Stimulated activated naive CD8-positive, alpha-beta T cell treated with anti-CD3 and anti-CD28 coated beads, Interleukin-15, Interleukin-2, amounts not matched to agents 100 ng/mL and 50 ng/mL, for 24 hours (primary cell): ENCODE results near the gene SH3RF1.

ENCODE experiments used
- H3K27ac Mint-ChIP-seq: one replicate; pipeline ENCODE4 v1.8.0; 2021; ENCODE audit warnings: mild to moderate bottlenecking, mixed read lengths
- H3K27me3 Mint-ChIP-seq: one replicate; pipeline ENCODE4 v1.8.0; 2021; ENCODE audit warnings: mixed read lengths
- H3K36me3 Mint-ChIP-seq: one replicate; pipeline ENCODE4 v1.8.0; 2021; ENCODE audit warnings: low read depth, mixed read lengths
- H3K4me1 Mint-ChIP-seq: one replicate; pipeline ENCODE4 v1.8.0; 2021; ENCODE audit warnings: low read depth, mixed read lengths
- H3K4me3 Mint-ChIP-seq: one replicate; pipeline ENCODE4 v1.8.0; 2021; ENCODE audit warnings: mild to moderate bottlenecking, mixed read lengths
- H3K9me3 Mint-ChIP-seq: one replicate; pipeline ENCODE4 v1.8.0; 2021; ENCODE audit warnings: mixed read lengths

SH3RF1 gene

DNA sequence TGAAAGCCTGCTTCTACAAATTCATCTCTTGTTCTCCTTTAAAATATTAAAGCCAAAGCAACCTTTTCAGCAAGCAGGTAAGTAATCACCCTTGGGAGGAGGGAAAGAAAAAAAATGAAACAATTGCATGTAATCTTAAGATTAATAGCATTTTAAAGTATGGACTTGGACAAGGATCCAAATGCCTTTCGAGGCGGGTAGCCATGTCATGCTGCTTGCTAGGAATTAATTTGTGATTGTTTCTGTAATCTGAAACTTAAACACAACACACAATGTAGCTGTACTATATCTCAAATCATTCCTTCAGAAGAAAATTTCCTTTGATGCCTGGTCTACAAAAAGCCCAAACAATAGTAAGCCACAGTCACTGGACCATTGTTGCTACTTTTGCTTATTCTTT is 148.3 kb downstream of the SH3RF1 start:
- H3K9me3 Mint-ChIP-seq: no peaks in the 10 kb centered on the region
- H3K36me3 Mint-ChIP-seq: no peaks in the 10 kb centered on the region
- no peaks in the 10 kb centered on the region for H3K4me1 Mint-ChIP-seq
- H3K27ac Mint-ChIP-seq: no peak overlapping the region
- H3K27me3 Mint-ChIP-seq: no peaks in the 10 kb centered on the region
- no peak overlapping the region for H3K4me3 Mint-ChIP-seq

DNA sequence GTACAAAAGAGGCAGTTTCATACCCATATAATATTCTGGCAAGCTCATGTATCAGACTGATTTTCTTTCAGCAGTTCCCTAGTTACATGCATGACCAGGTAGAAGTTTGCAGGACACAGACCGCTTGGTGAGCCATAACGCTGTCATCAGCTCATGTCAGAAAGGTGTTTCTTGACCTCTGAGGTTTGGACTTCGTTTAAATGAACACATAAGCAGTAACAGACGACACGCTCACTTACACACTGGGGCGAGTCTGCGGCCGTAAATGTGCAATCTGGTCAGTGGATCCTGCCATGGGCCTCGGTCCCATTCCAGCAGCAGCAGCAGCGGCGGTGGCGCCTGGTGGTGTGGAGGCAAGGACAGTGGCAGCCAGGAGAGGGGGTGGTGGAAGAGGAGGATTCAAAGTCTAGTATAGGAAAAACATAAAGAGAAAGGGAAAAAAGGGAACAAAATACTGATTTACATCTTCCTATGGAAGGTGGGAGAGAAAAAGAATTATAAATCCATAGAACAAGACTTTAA is 148.8 kb downstream of the SH3RF1 start:
- H3K4me1 Mint-ChIP-seq: no peaks in the 10 kb centered on the region
- no peak overlapping the region for H3K27ac Mint-ChIP-seq
- no peaks in the 10 kb centered on the region for H3K27me3 Mint-ChIP-seq
- no peaks in the 10 kb centered on the region for H3K36me3 Mint-ChIP-seq
- H3K9me3 Mint-ChIP-seq: no peaks in the 10 kb centered on the region
- H3K4me3 Mint-ChIP-seq: no peak overlapping the region

DNA sequence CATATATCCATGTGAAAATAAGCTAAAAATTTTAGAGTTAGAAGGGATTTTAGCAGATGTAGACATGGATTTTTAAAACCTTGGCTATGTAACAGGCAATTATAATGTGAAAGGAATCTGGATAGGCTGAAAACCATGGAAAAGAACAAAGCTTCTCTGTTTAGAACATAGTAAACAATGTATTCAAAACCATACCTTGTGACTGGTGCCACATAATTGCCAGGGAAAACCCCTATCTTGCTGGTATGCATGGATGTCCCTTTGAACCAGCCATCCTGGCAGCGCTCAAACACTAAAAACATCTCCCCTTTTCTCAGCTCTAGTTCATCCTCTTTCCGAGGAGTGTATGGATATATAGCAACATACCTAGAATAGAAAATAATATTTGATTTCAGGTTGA is 150.1 kb downstream of the SH3RF1 start:
- H3K36me3 Mint-ChIP-seq: no peaks in the 10 kb centered on the region
- no peak overlapping the region for H3K4me3 Mint-ChIP-seq
- no peaks in the 10 kb centered on the region for H3K27me3 Mint-ChIP-seq
- no peak overlapping the region for H3K27ac Mint-ChIP-seq
- no peaks in the 10 kb centered on the region for H3K4me1 Mint-ChIP-seq
- H3K9me3 Mint-ChIP-seq: no peaks in the 10 kb centered on the region

GRCh38 chr4:169119536-169119935 is 151.2 kb downstream of the SH3RF1 start:
- no peaks in the 10 kb centered on the region for H3K27me3 Mint-ChIP-seq
- H3K36me3 Mint-ChIP-seq: no peaks in the 10 kb centered on the region
- H3K4me3 Mint-ChIP-seq: no peak overlapping the region
- no peaks in the 10 kb centered on the region for H3K4me1 Mint-ChIP-seq
- H3K27ac Mint-ChIP-seq: no peak overlapping the region
- H3K9me3 Mint-ChIP-seq: no peaks in the 10 kb centered on the region

DNA sequence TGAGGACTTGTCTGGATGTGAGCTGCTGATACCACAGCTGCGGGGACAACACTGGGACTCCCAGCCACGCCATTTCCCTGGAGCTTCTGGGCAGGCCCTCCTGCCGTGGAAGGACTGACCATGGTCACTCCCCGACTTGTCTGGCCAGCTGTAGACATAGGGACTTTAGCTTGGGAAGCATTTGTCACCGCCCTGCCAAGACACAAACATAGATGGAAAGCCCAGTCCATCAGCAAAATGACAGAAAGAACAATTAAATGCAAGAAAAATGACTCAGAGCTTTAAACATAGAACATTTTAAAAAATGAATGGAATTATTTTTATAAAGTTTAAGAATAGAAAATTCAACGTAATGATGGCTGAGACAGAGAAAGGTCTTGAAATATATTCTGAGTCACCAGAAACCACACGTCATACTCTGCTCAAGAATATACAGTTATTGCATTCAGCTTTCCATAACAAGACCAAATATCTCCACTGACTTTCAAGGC is 153.1 kb downstream of the SH3RF1 start:
- H3K27ac Mint-ChIP-seq: no peak overlapping the region

GRCh38 chr4:169116270-169116901 is 154.4 kb downstream of the SH3RF1 start:
- H3K9me3 Mint-ChIP-seq: no peaks in the 10 kb centered on the region
- no peaks in the 10 kb centered on the region for H3K27me3 Mint-ChIP-seq
- H3K4me1 Mint-ChIP-seq: no peaks in the 10 kb centered on the region
- no peak overlapping the region for H3K27ac Mint-ChIP-seq
- H3K36me3 Mint-ChIP-seq: no peaks in the 10 kb centered on the region
- no peak overlapping the region for H3K4me3 Mint-ChIP-seq

More for the DNA sequence above, 153.1 kb downstream of the SH3RF1 start:
- no peaks in the 10 kb centered on the region for H3K36me3 Mint-ChIP-seq
- H3K9me3 Mint-ChIP-seq: no peaks in the 10 kb centered on the region
- H3K27me3 Mint-ChIP-seq: no peaks in the 10 kb centered on the region
- H3K4me1 Mint-ChIP-seq: no peaks in the 10 kb centered on the region
- no peak overlapping the region for H3K4me3 Mint-ChIP-seq

DNA sequence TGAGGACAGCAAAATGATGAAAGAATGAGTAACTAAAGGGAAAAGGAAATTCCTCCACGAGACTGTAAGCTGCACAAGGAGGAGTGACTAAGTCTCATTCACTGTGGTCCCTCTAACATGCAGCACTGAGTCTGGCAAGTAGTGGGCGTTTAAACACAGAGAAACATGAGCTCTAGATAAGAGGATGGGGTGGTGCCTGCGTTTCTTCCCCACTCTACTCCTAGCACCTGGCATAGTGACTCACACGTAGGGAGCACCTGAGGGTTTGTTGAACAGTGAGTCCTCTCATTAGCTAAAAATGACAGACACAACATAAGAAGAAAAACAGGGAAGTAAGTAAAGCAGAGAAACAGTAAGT is 154.9 kb downstream of the SH3RF1 start:
- H3K27me3 Mint-ChIP-seq: no peaks in the 10 kb centered on the region
- H3K4me3 Mint-ChIP-seq: no peak overlapping the region
- H3K9me3 Mint-ChIP-seq: no peaks in the 10 kb centered on the region
- no peaks in the 10 kb centered on the region for H3K4me1 Mint-ChIP-seq
- H3K36me3 Mint-ChIP-seq: no peaks in the 10 kb centered on the region
- no peak overlapping the region for H3K27ac Mint-ChIP-seq

- Mint-ChIP-seq H3K4me3 (no peak overlapping the region), H3K36me3 (no peaks in the 10 kb centered on the region), H3K4me1 (no peaks in the 10 kb centered on the region), H3K27ac (no peak overlapping the region), H3K27me3 (no peaks in the 10 kb centered on the region), H3K9me3 (no peaks in the 10 kb centered on the region)
Observed at GRCh38 chr4:169115144-169115896, 155.4 kb downstream of the SH3RF1 start.

GRCh38 chr4:169114341-169114974 is 156.3 kb downstream of the SH3RF1 start:
- no peak overlapping the region for H3K27ac Mint-ChIP-seq
- no peak overlapping the region for H3K4me3 Mint-ChIP-seq
- H3K36me3 Mint-ChIP-seq: no peaks in the 10 kb centered on the region
- no peaks in the 10 kb centered on the region for H3K4me1 Mint-ChIP-seq
- H3K27me3 Mint-ChIP-seq: no peaks in the 10 kb centered on the region
- H3K9me3 Mint-ChIP-seq: no peaks in the 10 kb centered on the region

DNA sequence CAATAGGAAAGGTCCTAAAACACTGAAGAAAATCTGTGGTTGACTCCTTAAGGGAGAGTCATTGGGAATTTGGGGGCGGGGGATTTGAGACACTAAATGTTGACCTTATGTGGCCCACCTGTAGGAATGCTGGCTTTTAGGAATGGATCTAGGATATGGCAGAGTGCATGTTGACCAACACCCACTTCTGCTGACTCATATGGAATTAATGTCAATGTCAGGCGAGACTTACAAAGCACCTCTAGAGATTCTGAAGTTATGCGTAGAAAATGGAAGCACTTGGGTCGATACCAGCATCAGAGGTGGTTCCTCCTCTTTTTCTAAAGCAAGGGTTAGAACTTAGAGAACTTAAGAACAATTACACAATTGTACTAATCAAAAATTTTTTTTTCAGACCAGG is 160.1 kb downstream of the SH3RF1 start:
- Mint-ChIP-seq H3K4me1 (no peaks in the 10 kb centered on the region), H3K9me3 (no peaks in the 10 kb centered on the region), H3K36me3 (no peaks in the 10 kb centered on the region), H3K4me3 (no peak overlapping the region), H3K27me3 (no peaks in the 10 kb centered on the region), H3K27ac (no peak overlapping the region)

- no peaks in the 10 kb centered on the region for H3K4me1 Mint-ChIP-seq
- peaks cover 3% of the 10 kb centered on the region for H3K27me3 Mint-ChIP-seq
- no peak overlapping the region for H3K4me3 Mint-ChIP-seq
- H3K27ac Mint-ChIP-seq: no peak overlapping the region
- no peaks in the 10 kb centered on the region for H3K9me3 Mint-ChIP-seq
- H3K36me3 Mint-ChIP-seq: no peaks in the 10 kb centered on the region
Observed at GRCh38 chr4:169109035-169109675, 161.6 kb downstream of the SH3RF1 start.

GRCh38 chr4:169108303-169108702 is 162.5 kb downstream of the SH3RF1 start:
- Mint-ChIP-seq H3K36me3 (no peaks in the 10 kb centered on the region), H3K4me1 (no peaks in the 10 kb centered on the region), H3K27ac (no peak overlapping the region), H3K27me3 (peaks cover 6% of the 10 kb centered on the region), H3K4me3 (no peak overlapping the region), H3K9me3 (no peaks in the 10 kb centered on the region)

DNA sequence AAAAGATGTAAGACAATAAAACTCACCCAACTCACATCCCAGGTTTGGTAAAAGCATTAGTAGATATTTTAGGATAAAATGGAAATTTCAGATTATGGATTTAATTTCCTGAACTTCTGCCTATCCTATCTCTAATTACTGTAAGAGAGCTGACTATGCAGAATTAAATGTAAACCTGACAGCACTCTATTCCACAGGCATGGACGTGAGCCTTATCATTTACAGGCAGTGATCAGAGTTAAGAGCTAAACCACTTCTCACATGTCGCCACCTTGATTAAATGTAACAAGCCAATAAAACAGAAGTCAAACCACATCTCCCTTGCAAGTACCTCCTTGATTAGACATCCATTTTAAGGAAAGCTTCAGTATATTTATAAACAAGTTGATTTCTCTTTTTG is 163.2 kb downstream of the SH3RF1 start:
- H3K4me3 Mint-ChIP-seq: no peak overlapping the region

DNA sequence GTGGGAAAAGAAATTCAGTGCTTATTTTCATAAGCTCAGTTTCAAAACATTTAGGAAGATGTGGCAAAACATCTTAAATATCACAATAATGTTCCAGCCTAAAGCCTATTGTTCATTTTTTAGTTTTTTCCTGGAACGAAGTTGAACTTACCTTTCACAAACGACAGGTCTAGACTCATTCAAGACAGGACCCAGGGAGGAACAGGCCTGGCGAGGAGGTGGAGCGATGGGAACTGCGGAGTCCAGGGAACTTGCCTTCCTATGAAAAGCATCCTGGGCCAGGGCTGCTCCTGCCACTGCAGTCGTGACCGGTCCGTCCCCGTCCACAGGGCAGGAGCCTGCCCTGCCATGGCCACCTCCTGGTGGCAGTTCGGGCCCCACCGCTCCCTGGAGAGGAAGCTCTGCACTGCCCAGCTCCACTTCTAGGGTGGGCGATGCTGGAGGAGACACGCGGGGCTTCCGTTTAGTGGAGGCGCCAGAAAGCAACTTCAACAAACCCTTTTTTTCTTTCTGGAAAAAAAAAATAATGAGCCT is 164.0 kb downstream of the SH3RF1 start:
- no peaks in the 10 kb centered on the region for H3K9me3 Mint-ChIP-seq
- peaks cover 6% of the 10 kb centered on the region for H3K27me3 Mint-ChIP-seq

More for the DNA sequence above, 163.2 kb downstream of the SH3RF1 start:
- H3K4me1 Mint-ChIP-seq: no peaks in the 10 kb centered on the region
- no peak overlapping the region for H3K27ac Mint-ChIP-seq
- no peaks in the 10 kb centered on the region for H3K9me3 Mint-ChIP-seq
- no peaks in the 10 kb centered on the region for H3K36me3 Mint-ChIP-seq
- H3K27me3 Mint-ChIP-seq: peaks cover 6% of the 10 kb centered on the region

DNA sequence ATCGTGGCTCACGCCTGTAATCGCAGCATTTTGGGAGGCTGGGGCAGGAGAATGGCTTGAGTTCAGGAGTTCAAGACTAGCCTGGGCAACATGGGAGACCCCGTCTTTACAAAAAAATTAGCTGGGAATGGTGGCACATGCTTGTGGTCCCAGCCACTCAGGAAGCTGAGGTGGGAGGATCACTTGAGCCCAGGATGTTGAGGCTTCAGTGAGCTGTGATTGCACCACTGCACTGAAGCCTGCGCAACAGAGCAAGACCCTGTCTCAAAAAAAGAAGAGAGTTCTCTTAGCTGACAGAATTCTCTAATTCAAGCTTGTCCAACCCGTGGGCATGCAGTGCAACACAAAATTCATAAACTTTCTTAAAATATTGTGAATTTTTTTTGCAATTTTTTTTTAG is 165.1 kb downstream of the SH3RF1 start:
- H3K9me3 Mint-ChIP-seq: no peaks in the 10 kb centered on the region
- no peaks in the 10 kb centered on the region for H3K36me3 Mint-ChIP-seq
- no peaks in the 10 kb centered on the region for H3K4me1 Mint-ChIP-seq
- no peak overlapping the region for H3K4me3 Mint-ChIP-seq
- H3K27ac Mint-ChIP-seq: no peak overlapping the region
- peaks cover 6% of the 10 kb centered on the region for H3K27me3 Mint-ChIP-seq

More for the DNA sequence above, 164.0 kb downstream of the SH3RF1 start:
- no peaks in the 10 kb centered on the region for H3K36me3 Mint-ChIP-seq
- H3K4me1 Mint-ChIP-seq: no peaks in the 10 kb centered on the region
- no peak overlapping the region for H3K4me3 Mint-ChIP-seq
- no peak overlapping the region for H3K27ac Mint-ChIP-seq
